ENCODE measurements around the gene CCND2. TPM values are rescaled to one million over a fixed set of nuclear protein-coding genes. Genes with fewer than 3 reads are reported as not detected.

The CCND2 gene
- total and polyA plus RNA-seq, 2 of the 8 experiments (the other 6 are each of a cell fraction or from before 2014, with no cell fraction given) = 41.7 to 223 TPM

- H3K14ac ChIP-seq (ENCODE audit: insufficient read length) = no peak overlapping the region
- peaks cover 0 to 17% of the 10 kb centered on the region in 2 experiments; a peak in 3 of 4 replicates for H3K79me2 ChIP-seq (ENCODE audit: control insufficient read depth in 1 of 2, insufficient read depth in 2 of 2, low read length in 2 of 2)
- no peaks in the 10 kb centered on the region for H3K4me1 ChIP-seq (replicated peaks in 1 of 4; ENCODE audit: control insufficient read depth in 3 of 4, insufficient read depth in 4 of 4, low read length in 3 of 4)
- H3K79me1 ChIP-seq (ENCODE audit: low read depth, low read length) = peaks cover 6% of the 10 kb centered on the region
- no peaks in the 10 kb centered on the region for H3K27me3 ChIP-seq (replicated peaks in 1 of 4; ENCODE audit: control insufficient read depth in 3 of 4, extremely low read depth in 1 of 4, insufficient read depth in 3 of 4, low read length in 3 of 4)
- no peaks in the 10 kb centered on the region for H3K9me3 ChIP-seq (ENCODE audit: insufficient read depth in 2 of 2, low read depth in 1 of 2, low read length in 1 of 2)
- H3K9ac ChIP-seq (replicated peaks in 1 of 4; ENCODE audit: extremely low read depth in 1 of 4, low read depth in 3 of 4, low read length in 3 of 4) = no peak overlapping the region
- H4K8ac ChIP-seq (ENCODE audit: extremely low read depth, insufficient read depth, low read length) = no peak overlapping the region
- DNase-seq (ENCODE audit: low read depth in 1 of 2, low spot score in 2 of 2) = no peak
- no peak overlapping the region for H3K27ac ChIP-seq (ENCODE audit: low read depth, low read length)
- H3K4ac ChIP-seq (replicated peaks; ENCODE audit: insufficient read length, low read depth, low read length) = no peak overlapping the region
- H2BK5ac ChIP-seq (ENCODE audit: low read depth, low read length) = no peak overlapping the region
- FAIRE-seq = no peak
- peaks cover 31 to 92% (median 66%) of the 10 kb centered on the region in 4 experiments for H3K36me3 ChIP-seq (ENCODE audit: control insufficient read depth in 2 of 4, insufficient read depth in 4 of 4, low read length in 3 of 4)
- TF ChIP-seq EGR1 (IDR thresholded peaks at IDR 0.05; ENCODE audit: borderline replicate concordance, low read depth, low read length) (no peak), POLR2AphosphoS5 (IDR thresholded peaks at IDR 0.05; ENCODE audit: low read depth, low read length) (no peak), E2F6 (IDR thresholded peaks at IDR 0.05) (no peak), RFX5 (IDR thresholded peaks at IDR 0.05; ENCODE audit: borderline replicate concordance, low read depth, low read length) (no peak), PHF8 (conservative IDR thresholded peaks at IDR 0.05; ENCODE audit: low read depth, low read length) (no peak), SIX5 (IDR thresholded peaks at IDR 0.05; ENCODE audit: low read depth, low read length) (no peak)
- H4K91ac ChIP-seq (replicated peaks; ENCODE audit: insufficient read length, low read length) = no peak overlapping the region
- H3K56ac ChIP-seq (replicated peaks; ENCODE audit: insufficient read length, low read depth, low read length) = no peak overlapping the region
- H3K23ac ChIP-seq (ENCODE audit: insufficient read length) = no peak overlapping the region
- POLR2A ChIA-PET (ENCODE audit: partially characterized antibody) = interaction anchor here (25.4 kb wide), 1 partner anchor 18 kb away, joined by 531 read pairs; the partner anchor contains the start of gene CCND2
- no peak overlapping the region for H2AK5ac ChIP-seq (ENCODE audit: low read depth, low read length)
- 96% methylated on average over 5 of the region's 5 CpGs; no CpG with 5 or more reads in 1 of the 2 experiments for WGBS, 2 experiments (ENCODE audit: extremely low coverage in 1 of 2, insufficient coverage in 1 of 2, insufficient read length in 1 of 2, insufficient replicate concordance in 2 of 2, low coverage in 1 of 2, low lambda C conversion rate in 2 of 2, missing lambda C conversion rate in 1 of 2)
- H2BK12ac ChIP-seq (ENCODE audit: low read depth, low read length) = no peak overlapping the region
- no peak overlapping the region for H3K18ac ChIP-seq (ENCODE audit: extremely low read depth, low read length)
- H2BK15ac ChIP-seq (ENCODE audit: low read length) = no peak overlapping the region
- no peak overlapping the region for H3K4me3 ChIP-seq (ENCODE audit: extremely low read depth in 1 of 4, insufficient read depth in 2 of 4, low read depth in 3 of 4, low read length in 4 of 4)
- no peak overlapping the region for H2BK120ac ChIP-seq (replicated peaks; ENCODE audit: low read depth, low read length)
- no peak overlapping the region for H2AFZ ChIP-seq (ENCODE audit: low read length)
- H2BK20ac ChIP-seq (ENCODE audit: low read length) = no peak overlapping the region
- H3K23me2 ChIP-seq (ENCODE audit: low read depth, low read length) = no peaks in the 10 kb centered on the region
- no peak overlapping the region for H3K4me2 ChIP-seq (ENCODE audit: insufficient read depth in 1 of 2, low read depth in 2 of 2, low read length in 2 of 2)
- H4K20me1 ChIP-seq (replicated peaks in 1 of 2; ENCODE audit: control insufficient read depth in 1 of 2, insufficient read depth in 2 of 2, low read length in 2 of 2) = peaks cover 7 to 20% of the 10 kb centered on the region in 2 experiments
- CTCF ChIA-PET (ENCODE audit: partially characterized antibody) = interaction anchor here (1.1 to 1.7 kb wide), 2 partner anchors 12 to 22 kb away, joined by 3 to 5 read pairs; no protein-coding TSS in a partner anchor
- no peak overlapping the region for H4K5ac ChIP-seq (ENCODE audit: insufficient read length, low read depth, low read length)
Measured at GRCh38 chr12:4300883-4301282, 27.3 kb downstream of the CCND2 start.
